ENCODE results near the gene MED25. TPM values are rescaled to one million over a fixed set of nuclear protein-coding genes. Genes with fewer than 3 reads are reported as not detected.

MED25 gene
- total and polyA plus RNA-seq, 2 experiments from 2014 or later = 45.6 to 58.6 TPM

DNA sequence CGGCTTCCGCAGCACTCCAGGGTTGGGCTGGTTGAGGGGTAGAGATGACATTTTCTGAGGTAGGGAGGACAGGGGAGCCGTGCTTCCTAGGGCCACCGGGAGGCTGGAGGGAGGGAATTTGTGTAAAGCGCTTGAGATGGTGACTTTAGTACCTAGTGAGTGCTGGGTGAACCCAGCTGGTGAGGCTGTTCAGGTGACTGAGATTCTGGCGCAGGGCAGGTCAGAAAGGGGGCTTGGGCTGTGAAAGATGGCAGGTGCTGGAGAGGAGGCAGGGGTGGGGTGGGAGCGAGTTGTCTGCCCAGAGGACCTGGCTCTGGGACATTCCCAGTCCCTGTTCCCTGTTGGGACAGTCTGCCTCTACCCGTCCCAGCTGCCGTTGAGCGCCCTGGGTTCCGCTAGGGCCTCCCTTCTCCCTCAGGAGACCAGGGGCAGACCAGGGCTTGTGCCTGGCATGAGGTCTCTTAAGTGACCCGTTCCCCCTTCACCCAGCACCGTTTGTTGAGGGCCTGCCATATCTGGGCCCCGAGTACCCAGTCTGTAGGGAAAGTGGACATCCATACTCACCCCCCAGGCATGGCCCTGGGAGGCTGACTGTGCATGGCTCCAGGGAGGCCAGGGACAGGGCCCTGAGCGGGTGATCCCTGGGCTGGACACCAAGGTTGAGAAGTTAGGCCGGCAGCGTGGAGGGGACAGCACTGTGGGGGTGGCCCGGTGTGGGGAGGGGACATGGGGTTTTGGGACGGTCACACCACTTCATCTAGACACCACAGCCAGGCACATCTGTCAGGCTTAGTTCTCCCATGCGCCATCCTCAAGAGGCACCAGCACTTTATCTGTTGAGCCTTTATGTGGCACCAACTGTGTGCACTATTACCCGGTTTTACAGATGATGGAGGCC is 37.8 kb downstream of the MED25 start:
- peaks cover 24% of the 10 kb centered on the region for H3K79me2 ChIP-seq (replicated peaks; ENCODE audit: insufficient read depth)

GRCh38 chr19:49856574-49857021 is 38.5 kb downstream of the MED25 start:
- Histone ChIP-seq H3K4me1 (ENCODE audit: insufficient read depth) (peaks cover 16% of the 10 kb centered on the region), H3F3A (replicated peaks; ENCODE audit: low read depth) (peaks cover 65% of the 10 kb centered on the region), H3K9me2 (ENCODE audit: insufficient read depth) (no peaks in the 10 kb centered on the region), H3K36me3 (ENCODE audit: insufficient read depth) (no peaks in the 10 kb centered on the region; the same call in 1 of the 2 replicates), H2AFZ (no peak overlapping the region), H3K27ac (ENCODE audit: low read depth) (no peak overlapping the region), H3K4me3 (no peak overlapping the region), H4K20me1 (replicated peaks; ENCODE audit: insufficient read depth) (peaks cover 23% of the 10 kb centered on the region), H3K79me2 (replicated peaks; ENCODE audit: insufficient read depth) (peaks cover 24% of the 10 kb centered on the region), H3K27me3 (ENCODE audit: insufficient read depth) (no peaks in the 10 kb centered on the region), H3K4me2 (no peak overlapping the region)
- DNase-seq (ENCODE audit: low spot score) (no peak), ATAC-seq (no peak)
- peaks cover 72% of the 10 kb centered on the region for H3K36me3 Mint-ChIP-seq (ENCODE audit: low read depth)
- peaks cover 23% of the 10 kb centered on the region for H3K4me1 Mint-ChIP-seq
- H3K9me3 Mint-ChIP-seq = peaks cover 4% of the 10 kb centered on the region; the same call in 2 of the 3 replicates
- H3K4me3 Mint-ChIP-seq = no peak overlapping the region
- peaks cover 55% of the 10 kb centered on the region for H3K27me3 Mint-ChIP-seq (ENCODE audit: insufficient read depth, low read depth, poor library complexity)
- TF ChIP-seq ZNF114 (CRISPR knock-in tag; IDR thresholded peaks at IDR 0.05) (no peak), POLR2AphosphoS5 (IDR thresholded peaks at IDR 0.05; ENCODE audit: low read depth) (no peak; the same call in 1 of the 2 replicates), ETS1 (IDR thresholded peaks at IDR 0.05) (no peak), ZNF462 (CRISPR knock-in tag; IDR thresholded peaks at IDR 0.05) (no peak)
- H3K27ac Mint-ChIP-seq = no peak overlapping the region

More for the DNA sequence above, 37.8 kb downstream of the MED25 start:
- Histone ChIP-seq H4K20me1 (replicated peaks; ENCODE audit: insufficient read depth) (peaks cover 23% of the 10 kb centered on the region), H3K27me3 (ENCODE audit: insufficient read depth) (no peaks in the 10 kb centered on the region), H3K27ac (ENCODE audit: low read depth) (no peak overlapping the region), H2AFZ (no peak overlapping the region), H3K36me3 (ENCODE audit: insufficient read depth) (no peaks in the 10 kb centered on the region; the same call in 1 of the 2 replicates), H3K4me1 (ENCODE audit: insufficient read depth) (peaks cover 16% of the 10 kb centered on the region), H3K9me2 (ENCODE audit: insufficient read depth) (no peaks in the 10 kb centered on the region), H3F3A (replicated peaks; ENCODE audit: low read depth) (peaks cover 61% of the 10 kb centered on the region), H3K4me2 (no peak overlapping the region), H3K4me3 (no peak overlapping the region)
- Mint-ChIP-seq H3K4me1 (peaks cover 19% of the 10 kb centered on the region), H3K4me3 (no peak overlapping the region; the same call in 2 of the 3 replicates), H3K9me3 (peaks cover 4% of the 10 kb centered on the region; the same call in 2 of the 3 replicates), H3K27ac (no peak overlapping the region), H3K36me3 (ENCODE audit: low read depth) (peaks cover 69% of the 10 kb centered on the region), H3K27me3 (ENCODE audit: insufficient read depth, low read depth, poor library complexity) (peaks cover 51% of the 10 kb centered on the region)
- DNase-seq (ENCODE audit: low spot score) (no peak), ATAC-seq (no peak)
- TF ChIP-seq EZH2phosphoT487 (IDR thresholded peaks at IDR 0.05; ENCODE audit: unreplicated experiment) = no peak
- TF ChIP-seq, protein P1, sequence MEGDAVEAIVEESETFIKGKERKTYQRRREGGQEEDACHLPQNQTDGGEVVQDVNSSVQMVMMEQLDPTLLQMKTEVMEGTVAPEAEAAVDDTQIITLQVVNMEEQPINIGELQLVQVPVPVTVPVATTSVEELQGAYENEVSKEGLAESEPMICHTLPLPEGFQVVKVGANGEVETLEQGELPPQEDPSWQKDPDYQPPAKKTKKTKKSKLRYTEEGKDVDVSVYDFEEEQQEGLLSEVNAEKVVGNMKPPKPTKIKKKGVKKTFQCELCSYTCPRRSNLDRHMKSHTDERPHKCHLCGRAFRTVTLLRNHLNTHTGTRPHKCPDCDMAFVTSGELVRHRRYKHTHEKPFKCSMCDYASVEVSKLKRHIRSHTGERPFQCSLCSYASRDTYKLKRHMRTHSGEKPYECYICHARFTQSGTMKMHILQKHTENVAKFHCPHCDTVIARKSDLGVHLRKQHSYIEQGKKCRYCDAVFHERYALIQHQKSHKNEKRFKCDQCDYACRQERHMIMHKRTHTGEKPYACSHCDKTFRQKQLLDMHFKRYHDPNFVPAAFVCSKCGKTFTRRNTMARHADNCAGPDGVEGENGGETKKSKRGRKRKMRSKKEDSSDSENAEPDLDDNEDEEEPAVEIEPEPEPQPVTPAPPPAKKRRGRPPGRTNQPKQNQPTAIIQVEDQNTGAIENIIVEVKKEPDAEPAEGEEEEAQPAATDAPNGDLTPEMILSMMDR (conservative IDR thresholded peaks at IDR 0.05; ENCODE audit: low read depth in 2 of 2) = no peak

Measured in GM23338 (cell line).